ENCODE results near the gene GPN1. TPM values are rescaled to one million over a fixed set of nuclear protein-coding genes. Genes with fewer than 3 reads are reported as not detected.
"Not testable (repeated sequence)": the region's sequence is repeated elsewhere in the genome, so short reads cannot be mapped to it uniquely, and the experiment has no call there.

The GPN1 gene
- total RNA-seq, 2 experiments from 2014 or later = 32.7 to 37.4 TPM

DNA sequence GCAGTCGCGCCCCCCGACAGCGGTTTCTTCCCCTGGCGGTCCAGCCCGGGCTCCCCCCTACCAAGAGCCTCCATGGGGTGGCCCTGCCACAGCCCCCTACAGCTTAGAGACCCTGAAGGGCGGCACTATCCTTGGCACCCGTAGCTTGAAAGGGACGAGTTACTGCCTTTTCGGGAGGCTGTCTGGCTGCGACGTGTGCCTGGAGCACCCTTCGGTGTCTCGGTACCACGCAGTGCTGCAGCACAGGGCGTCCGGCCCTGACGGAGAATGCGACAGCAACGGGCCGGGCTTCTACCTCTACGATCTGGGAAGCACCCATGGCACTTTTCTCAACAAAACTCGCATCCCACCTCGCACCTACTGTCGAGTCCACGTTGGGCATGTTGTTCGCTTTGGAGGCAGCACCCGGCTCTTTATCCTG, 35.3 kb downstream of the GPN1 start:
- H3K27me3 Mint-ChIP-seq = no peaks in the 10 kb centered on the region
- no peaks in the 10 kb centered on the region for H3K9me3 Mint-ChIP-seq
- H3K4me1 Mint-ChIP-seq = peaks cover 32% of the 10 kb centered on the region
- POLR2A ChIA-PET = interaction anchor here (0.8 to 2.0 kb wide), 10 partner anchors 13 to 293 kb away, joined by 3 to 12 read pairs (median 7); partner anchors contain the start of genes CCDC121, GPN1, NRBP1 and PPM1G
- peak; percentile 19 for ATAC-seq (ENCODE audit: low read depth)
- peaks cover 23% of the 10 kb centered on the region for H3K36me3 Mint-ChIP-seq
- H3K4me3 Mint-ChIP-seq = peak overlapping the region; percentile 99
- no peak for DNase-seq
- H3K27ac Mint-ChIP-seq = peak overlapping the region; percentile 100

DNA sequence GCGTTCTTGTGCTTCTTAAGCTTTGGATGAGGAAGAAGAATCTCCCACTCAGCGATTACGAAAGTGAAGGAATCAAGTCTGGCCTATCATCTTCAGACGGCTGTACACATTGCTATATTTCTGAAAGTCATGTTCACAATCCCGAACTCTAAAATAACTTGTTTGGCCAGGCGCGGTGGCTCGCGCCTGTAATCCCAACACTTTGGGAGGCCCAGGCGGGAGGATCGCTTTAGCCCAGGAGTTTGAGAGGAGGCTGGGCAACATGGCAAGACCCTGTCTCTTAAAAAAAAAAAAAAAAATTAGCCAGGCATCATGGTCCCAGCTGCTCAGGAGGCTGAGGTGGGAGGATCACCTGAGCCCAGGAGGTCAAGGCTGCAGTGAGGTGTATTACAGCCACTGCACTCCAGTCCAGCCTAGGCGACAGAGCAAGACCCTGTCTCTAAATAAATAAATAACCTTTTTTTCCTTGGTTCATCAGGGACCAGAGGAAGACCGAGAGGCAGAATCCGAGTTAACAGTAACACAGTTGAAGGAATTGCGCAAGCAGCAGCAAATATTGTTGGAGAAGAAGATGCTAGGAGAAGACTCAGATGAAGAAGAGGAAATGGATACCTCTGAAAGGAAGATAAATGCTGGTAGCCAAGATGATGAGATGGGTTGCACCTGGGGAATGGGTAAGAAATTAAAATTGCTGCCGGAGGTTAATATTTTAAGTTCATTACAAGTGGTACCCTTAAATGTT, 35.9 kb downstream of the GPN1 start:
- no peak for DNase-seq
- Mint-ChIP-seq H3K4me1 (peaks cover 27% of the 10 kb centered on the region), H3K27me3 (no peaks in the 10 kb centered on the region), H3K4me3 (peak overlapping the region; percentile 99), H3K27ac (peak overlapping the region; percentile 100), H3K9me3 (no peaks in the 10 kb centered on the region), H3K36me3 (peaks cover 20% of the 10 kb centered on the region)
- ATAC-seq (ENCODE audit: low read depth) = no peak
- POLR2A ChIA-PET = interaction anchor here (0.8 to 2.0 kb wide), 8 partner anchors 12 to 294 kb away, joined by 3 to 12 read pairs (median 6); partner anchors contain the start of genes CCDC121, GPN1, PPM1G and SNX17

GRCh38 chr2:27667446-27667845, 38.6 kb downstream of the GPN1 start:
- peaks cover 24% of the 10 kb centered on the region for H3K36me3 Mint-ChIP-seq
- no peak for ATAC-seq (ENCODE audit: low read depth)
- H3K27ac Mint-ChIP-seq = no peak overlapping the region
- no peaks in the 10 kb centered on the region for H3K9me3 Mint-ChIP-seq
- H3K4me1 Mint-ChIP-seq = peaks cover 21% of the 10 kb centered on the region
- H3K27me3 Mint-ChIP-seq = no peaks in the 10 kb centered on the region
- no peak overlapping the region for H3K4me3 Mint-ChIP-seq
- POLR2A ChIA-PET = no interaction called here
- no peak for DNase-seq

GRCh38 chr2:27671235-27671634, 42.4 kb downstream of the GPN1 start:
- Mint-ChIP-seq H3K27ac (no peak overlapping the region), H3K27me3 (no peaks in the 10 kb centered on the region), H3K4me1 (peaks cover 11% of the 10 kb centered on the region), H3K9me3 (no peaks in the 10 kb centered on the region), H3K4me3 (no peak overlapping the region), H3K36me3 (peaks cover 29% of the 10 kb centered on the region)
- ATAC-seq (ENCODE audit: low read depth) (no peak), DNase-seq (no peak)
- POLR2A ChIA-PET = no interaction called here

GRCh38 chr2:27672723-27673486, 44.1 kb downstream of the GPN1 start:
- H3K27me3 Mint-ChIP-seq = no peaks in the 10 kb centered on the region
- no peak for DNase-seq
- peaks cover 4% of the 10 kb centered on the region for H3K4me1 Mint-ChIP-seq
- peaks cover 29% of the 10 kb centered on the region for H3K36me3 Mint-ChIP-seq
- peak overlapping the region; percentile 9 for H3K27ac Mint-ChIP-seq
- no peaks in the 10 kb centered on the region for H3K9me3 Mint-ChIP-seq
- POLR2A ChIA-PET = no interaction called here
- H3K4me3 Mint-ChIP-seq = no peak overlapping the region
- no peak for ATAC-seq (ENCODE audit: low read depth)

- H3K4me3 Mint-ChIP-seq = no peak overlapping the region
- no peaks in the 10 kb centered on the region for H3K9me3 Mint-ChIP-seq
- H3K27me3 Mint-ChIP-seq = no peaks in the 10 kb centered on the region
- ATAC-seq (ENCODE audit: low read depth) = no peak
- POLR2A ChIA-PET = interaction anchor here (0.9 kb wide), 1 partner anchor 15 kb away, joined by 3 read pairs; no protein-coding TSS in a partner anchor
- peaks cover 19% of the 10 kb centered on the region for H3K4me1 Mint-ChIP-seq
- no peak for DNase-seq
- H3K36me3 Mint-ChIP-seq = peaks cover 18% of the 10 kb centered on the region
- H3K27ac Mint-ChIP-seq = no peak overlapping the region
Observed at GRCh38 chr2:27680571-27680970, 51.7 kb downstream of the GPN1 start.

GRCh38 chr2:27681841-27682240, 53.0 kb downstream of the GPN1 start:
- ATAC-seq (ENCODE audit: low read depth) = no peak

DNA sequence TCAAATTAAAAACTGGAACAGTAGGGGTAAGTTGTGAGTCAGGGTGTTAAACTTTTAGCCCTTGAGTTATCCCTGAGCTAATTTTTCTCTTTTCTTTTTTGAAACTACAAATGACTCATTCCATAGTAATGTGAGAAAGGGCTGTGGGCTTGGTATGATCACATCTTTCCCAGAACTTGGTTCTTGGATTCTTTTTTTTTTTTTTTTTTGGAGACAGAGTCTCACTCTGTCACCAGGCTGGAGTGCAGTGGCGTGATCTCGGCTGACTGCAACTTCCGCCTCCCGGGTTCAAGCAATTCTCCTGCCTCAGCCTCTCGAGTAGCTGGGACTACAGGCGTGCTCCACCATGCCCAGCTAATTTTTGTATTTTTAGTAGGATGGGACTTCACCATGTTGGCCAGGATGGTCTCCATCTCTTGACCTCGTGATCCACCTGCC, 53.5 kb downstream of the GPN1 start:
- Mint-ChIP-seq H3K4me1 (peaks cover 19% of the 10 kb centered on the region), H3K36me3 (peaks cover 18% of the 10 kb centered on the region)

More at GRCh38 chr2:27681841-27682240, 53.0 kb downstream of the GPN1 start:
- peaks cover 19% of the 10 kb centered on the region for H3K4me1 Mint-ChIP-seq
- H3K27me3 Mint-ChIP-seq = no peaks in the 10 kb centered on the region
- no peak overlapping the region for H3K4me3 Mint-ChIP-seq
- no peak for DNase-seq
- H3K36me3 Mint-ChIP-seq = peaks cover 18% of the 10 kb centered on the region
- H3K9me3 Mint-ChIP-seq = no peaks in the 10 kb centered on the region
- H3K27ac Mint-ChIP-seq = no peak overlapping the region
- POLR2A ChIA-PET = no interaction called here

GRCh38 chr2:27683390-27684071, 54.7 kb downstream of the GPN1 start:
- Mint-ChIP-seq H3K36me3 (peaks cover 20% of the 10 kb centered on the region), H3K27ac (peak overlapping the region; percentile 80), H3K9me3 (no peaks in the 10 kb centered on the region), H3K4me3 (peak overlapping the region; percentile 59), H3K27me3 (no peaks in the 10 kb centered on the region), H3K4me1 (peaks cover 19% of the 10 kb centered on the region)
- ATAC-seq (ENCODE audit: low read depth) = peak; percentile 87
- POLR2A ChIA-PET = interaction anchor here (0.5 to 2.5 kb wide), 10 partner anchors 9 to 1138 kb away, joined by 3 to 12 read pairs (median 4); partner anchors contain the start of genes CCDC121, GPN1, NRBP1 and PPM1G
- DNase-seq = peak; percentile 71

More for the DNA sequence above, 53.5 kb downstream of the GPN1 start:
- not testable (repeated sequence) for DNase-seq; H3K27ac Mint-ChIP-seq; H3K4me3 Mint-ChIP-seq; H3K9me3 Mint-ChIP-seq; H3K27me3 Mint-ChIP-seq; ATAC-seq (ENCODE audit: low read depth)
- POLR2A ChIA-PET = interaction anchor here (1.6 to 2.5 kb wide), 3 partner anchors 18 to 273 kb away, joined by 3 to 12 read pairs (median 5); partner anchors contain the start of genes PPM1G, SLC4A1AP and SUPT7L

GRCh38 chr2:27685006-27685405, 56.2 kb downstream of the GPN1 start:
- Mint-ChIP-seq H3K36me3 (peaks cover 19% of the 10 kb centered on the region), H3K4me3 (peak overlapping the region; percentile 79), H3K27ac (peak overlapping the region; percentile 98), H3K4me1 (peaks cover 19% of the 10 kb centered on the region)
- not testable (repeated sequence) for H3K9me3 Mint-ChIP-seq, DNase-seq, H3K27me3 Mint-ChIP-seq
- peak; percentile 70 for ATAC-seq (ENCODE audit: low read depth)
- POLR2A ChIA-PET = interaction anchor here (2.5 kb wide), 1 partner anchor 21 kb away, joined by 12 read pairs; the partner anchor contains the start of genes SLC4A1AP and SUPT7L

- no peak for ATAC-seq (ENCODE audit: low read depth)
- no peaks in the 10 kb centered on the region for H3K9me3 Mint-ChIP-seq
- POLR2A ChIA-PET = interaction anchor here (0.7 kb wide), 1 partner anchor 167 kb away, joined by 3 read pairs; no protein-coding TSS in a partner anchor
Observed at GRCh38 chr2:27685577-27685976, 56.7 kb downstream of the GPN1 start.

GRCh38 chr2:27687232-27687631, 58.4 kb downstream of the GPN1 start:
- DNase-seq = no peak

More at GRCh38 chr2:27685577-27685976, 56.7 kb downstream of the GPN1 start:
- Mint-ChIP-seq H3K4me3 (peak overlapping the region; percentile 79), H3K27ac (peak overlapping the region; percentile 98), H3K36me3 (peaks cover 19% of the 10 kb centered on the region), H3K27me3 (no peaks in the 10 kb centered on the region), H3K4me1 (peaks cover 19% of the 10 kb centered on the region)
- no peak for DNase-seq

DNA sequence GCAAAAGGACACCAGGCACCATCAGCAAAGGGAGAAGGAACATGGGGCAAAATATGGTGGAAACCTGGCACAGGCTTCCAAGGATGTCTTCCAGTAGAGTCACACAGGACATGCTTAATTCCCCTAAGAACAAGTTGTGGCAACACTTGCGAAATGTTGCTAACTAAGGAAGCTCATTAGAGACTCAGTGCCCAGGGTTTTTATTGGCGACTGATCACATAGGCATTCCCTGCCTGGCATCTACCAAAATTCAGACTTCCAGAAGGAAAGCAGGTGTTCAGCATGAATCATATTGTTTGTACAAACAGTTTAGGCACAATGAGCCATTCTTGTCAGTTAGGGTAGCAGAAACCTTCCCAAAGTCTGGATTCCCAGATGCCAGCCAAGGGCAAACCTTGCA, 60.6 kb downstream of the GPN1 start:
- peaks cover 22% of the 10 kb centered on the region for H3K36me3 Mint-ChIP-seq
- H3K4me1 Mint-ChIP-seq = peaks cover 14% of the 10 kb centered on the region
- DNase-seq (no peak), ATAC-seq (ENCODE audit: low read depth) (no peak)
- H3K27ac Mint-ChIP-seq = no peak overlapping the region
- POLR2A ChIA-PET = no interaction called here
- no peak overlapping the region for H3K4me3 Mint-ChIP-seq
- no peaks in the 10 kb centered on the region for H3K9me3 Mint-ChIP-seq
- no peaks in the 10 kb centered on the region for H3K27me3 Mint-ChIP-seq

More at GRCh38 chr2:27687232-27687631, 58.4 kb downstream of the GPN1 start:
- peaks cover 19% of the 10 kb centered on the region for H3K4me1 Mint-ChIP-seq
- H3K36me3 Mint-ChIP-seq = peaks cover 17% of the 10 kb centered on the region
- ATAC-seq (ENCODE audit: low read depth) = no peak
- POLR2A ChIA-PET = no interaction called here
- H3K27ac Mint-ChIP-seq = no peak overlapping the region
- H3K27me3 Mint-ChIP-seq = no peaks in the 10 kb centered on the region
- no peak overlapping the region for H3K4me3 Mint-ChIP-seq
- no peaks in the 10 kb centered on the region for H3K9me3 Mint-ChIP-seq

Data from activated naive CD8-positive, alpha-beta T cell treated with anti-CD3 and anti-CD28 coated beads, Interleukin-2, amount 10 ng/mL, durations not matched to agents 7 days and 5 days (primary cell).